ENCODE data around the gene ANK3.

- TF ChIP-seq CTCF (IDR thresholded peaks at IDR 0.05) = no peak
- no peak for TF ChIP-seq POLR2A (IDR thresholded peaks at IDR 0.05)
Measured at GRCh38 chr10:59997827-59998525, 391.7 kb downstream of the ANK3 start.
